ENCODE results near the gene ZDHHC11B. TPM values are rescaled to one million over a fixed set of nuclear protein-coding genes. Genes with fewer than 3 reads are reported as not detected.
"Not testable (repeated sequence)": the region's sequence is repeated elsewhere in the genome, so short reads cannot be mapped to it uniquely, and the experiment has no call there.

Gene ZDHHC11B
- total RNA-seq, 2 donors from 2014 or later = 6.2 to 8.9 TPM

DNA sequence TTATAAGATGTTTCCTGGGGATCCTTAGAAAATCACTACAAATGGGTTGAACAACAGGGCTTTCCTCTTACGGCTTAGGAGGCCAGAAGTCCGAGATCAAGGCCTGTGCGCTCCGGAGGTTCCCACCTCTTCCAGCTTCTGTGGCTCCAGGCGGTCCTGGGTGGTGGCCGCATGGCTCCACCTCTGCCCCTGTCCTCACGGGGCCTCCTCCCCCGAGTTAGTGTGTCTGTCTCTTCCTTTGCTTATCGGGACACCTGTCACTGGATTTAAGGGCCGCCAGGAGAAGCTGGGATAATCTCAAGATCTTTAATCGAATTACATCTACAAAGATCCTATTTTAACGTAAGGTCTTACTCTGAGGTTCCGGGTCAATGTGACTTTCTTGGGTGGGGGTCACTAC, 89.1 kb downstream of the ZDHHC11B start:
- H3K36me3 ChIP-seq (replicated peaks in 1 of 2; ENCODE audit: insufficient read depth in 1 of 2, low read depth in 2 of 2); H3K9me3 ChIP-seq; H3K4me1 ChIP-seq; H3K27me3 ChIP-seq; H3K4me3 ChIP-seq; H3K27ac ChIP-seq; DNase-seq; ATAC-seq; intact Hi-C loops (cut with DNase I): not testable (repeated sequence)
- WGBS, 2 donors = no CpG with 5 or more reads among the region's 13 CpGs

DNA sequence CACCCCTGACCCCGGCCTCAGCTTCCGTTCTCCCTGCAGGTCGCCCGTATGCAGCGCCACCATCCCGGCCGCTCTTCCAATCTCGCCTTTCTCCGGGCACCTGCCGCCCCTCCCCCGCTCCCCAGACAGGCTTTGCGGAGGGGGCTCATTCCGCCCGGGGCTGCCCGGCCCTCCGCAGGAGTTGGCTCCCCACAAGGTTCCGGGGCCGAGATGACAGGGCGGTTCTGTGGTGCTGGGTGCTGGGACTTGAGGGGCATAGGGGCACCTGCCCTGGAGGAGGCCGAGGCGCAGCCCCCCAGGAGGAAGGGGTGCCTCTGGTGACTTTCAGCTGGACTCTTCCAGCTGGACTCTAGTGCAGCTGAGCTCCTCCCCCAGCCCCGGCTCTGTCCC, 90.5 kb downstream of the ZDHHC11B start:
- H3K27ac ChIP-seq; intact Hi-C loops (cut with DNase I); H3K9me3 ChIP-seq; DNase-seq; H3K27me3 ChIP-seq; H3K4me1 ChIP-seq; H3K36me3 ChIP-seq (replicated peaks in 1 of 2; ENCODE audit: insufficient read depth in 1 of 2, low read depth in 2 of 2); H3K4me3 ChIP-seq: not testable (repeated sequence)
- ATAC-seq = peak; percentile 4
- WGBS, 2 donors = 12% methylated on average over 3 of the region's 22 CpGs; no CpG with 5 or more reads in 1 of the 2 donors

DNA sequence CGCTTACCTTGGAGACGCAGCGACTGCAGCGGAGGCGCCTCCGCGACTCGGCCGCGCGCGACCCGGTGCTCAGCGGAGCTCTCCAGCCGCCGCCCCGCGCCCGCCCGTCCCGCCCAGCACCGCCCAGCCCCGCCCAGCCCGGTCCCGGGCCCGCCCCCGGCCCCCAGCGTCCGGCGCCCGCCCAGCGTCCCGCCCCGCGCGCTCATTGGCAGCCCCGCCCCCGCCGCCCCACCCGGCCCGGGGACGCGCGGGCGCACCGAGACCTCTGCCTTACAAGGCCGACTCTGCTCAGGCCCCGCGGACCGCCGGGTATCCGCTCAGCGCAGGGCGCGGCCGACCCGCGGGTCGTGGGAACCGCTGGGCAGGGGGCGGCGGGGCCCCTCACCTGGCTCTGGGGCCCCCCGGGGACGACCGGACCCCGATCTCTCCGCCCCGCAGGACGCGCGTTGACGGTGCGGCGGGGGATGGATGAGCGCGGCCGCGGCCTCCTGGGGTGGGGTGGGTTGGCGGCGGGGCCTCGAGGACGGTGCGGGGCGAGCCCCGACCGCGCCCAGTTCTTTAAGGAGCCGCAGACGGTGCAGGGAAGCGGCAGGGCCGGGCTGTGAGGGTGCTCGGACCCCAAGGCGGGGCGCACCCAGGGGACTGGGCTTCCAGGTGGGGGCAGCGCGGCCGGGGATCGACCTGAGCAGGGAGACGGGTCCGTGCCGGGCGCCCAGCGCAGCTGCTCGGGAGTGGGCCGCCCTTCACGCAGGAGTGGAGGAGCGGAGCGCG, 91.1 kb downstream of the ZDHHC11B start, which contains the start of gene TPPP:
TSS of gene TPPP (minus strand) at position 82 of the 771 bp plus-strand sequence. CDS start 15,292 bp downstream, outside the sequence.
- peak; percentile 53 to 61 (median 54) for TF ChIP-seq POLR2A (IDR thresholded peaks at IDR 0.05)
- peak within 1 kb of the TSS; percentile 40 to 75 (median 62) for H3K27ac ChIP-seq
- H3K9me3 ChIP-seq; H3K36me3 ChIP-seq (replicated peaks in 1 of 2; ENCODE audit: insufficient read depth in 1 of 2, low read depth in 2 of 2); H3K4me1 ChIP-seq; H3K27me3 ChIP-seq; intact Hi-C loops (cut with DNase I): not testable (repeated sequence)
- peak within 1 kb of the TSS; percentile 30 to 41 for H3K4me3 ChIP-seq
- DNase-seq (peak; percentile 87 to 95 (median 88)), ATAC-seq (peak; percentile 92)
- WGBS, 2 donors = 1% methylated on average over 39 of the region's 109 CpGs; no CpG with 5 or more reads in 1 of the 2 donors

DNA sequence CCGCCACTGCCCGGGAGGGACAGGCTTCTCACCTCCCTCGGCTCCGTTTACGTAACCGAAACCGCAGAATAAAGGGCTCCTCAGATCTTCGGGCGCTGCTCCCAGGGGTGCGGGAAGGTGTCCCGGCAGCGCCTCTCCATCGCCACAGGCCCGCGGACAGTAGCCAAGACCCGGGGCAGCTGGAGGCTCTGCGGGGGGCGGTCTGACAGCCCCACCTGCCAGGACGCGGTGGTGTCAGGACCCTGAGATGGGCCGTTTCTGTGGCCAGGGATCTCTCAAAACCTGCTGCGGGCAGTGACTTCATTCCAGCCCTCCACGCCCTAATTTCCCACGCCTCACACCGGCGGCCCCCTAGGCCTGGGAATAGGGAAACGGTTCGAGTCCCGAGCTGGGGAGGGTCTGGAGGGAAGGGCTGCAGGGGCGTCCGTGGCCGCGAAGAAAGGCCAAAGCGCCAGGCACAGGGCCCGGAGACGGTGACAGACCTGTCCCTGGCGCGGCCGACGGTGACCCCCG, 91.9 kb downstream of the ZDHHC11B start:
- H3K9me3 ChIP-seq; H3K4me1 ChIP-seq; H3K36me3 ChIP-seq (replicated peaks in 1 of 2; ENCODE audit: insufficient read depth in 1 of 2, low read depth in 2 of 2); intact Hi-C loops (cut with DNase I); H3K27me3 ChIP-seq: not testable (repeated sequence)
- ATAC-seq = peak; percentile 14
- DNase-seq = peak in 1 of 4 donors; percentile 26
- H3K27ac ChIP-seq = peak overlapping the region in 2 of 4 donors; percentile 47 to 75
- peak overlapping the region in 1 of 2 donors; percentile 17 for H3K4me3 ChIP-seq
- WGBS, 2 donors = 0 to 1% methylated on average over 1 to 18 of the region's 41 CpGs

DNA sequence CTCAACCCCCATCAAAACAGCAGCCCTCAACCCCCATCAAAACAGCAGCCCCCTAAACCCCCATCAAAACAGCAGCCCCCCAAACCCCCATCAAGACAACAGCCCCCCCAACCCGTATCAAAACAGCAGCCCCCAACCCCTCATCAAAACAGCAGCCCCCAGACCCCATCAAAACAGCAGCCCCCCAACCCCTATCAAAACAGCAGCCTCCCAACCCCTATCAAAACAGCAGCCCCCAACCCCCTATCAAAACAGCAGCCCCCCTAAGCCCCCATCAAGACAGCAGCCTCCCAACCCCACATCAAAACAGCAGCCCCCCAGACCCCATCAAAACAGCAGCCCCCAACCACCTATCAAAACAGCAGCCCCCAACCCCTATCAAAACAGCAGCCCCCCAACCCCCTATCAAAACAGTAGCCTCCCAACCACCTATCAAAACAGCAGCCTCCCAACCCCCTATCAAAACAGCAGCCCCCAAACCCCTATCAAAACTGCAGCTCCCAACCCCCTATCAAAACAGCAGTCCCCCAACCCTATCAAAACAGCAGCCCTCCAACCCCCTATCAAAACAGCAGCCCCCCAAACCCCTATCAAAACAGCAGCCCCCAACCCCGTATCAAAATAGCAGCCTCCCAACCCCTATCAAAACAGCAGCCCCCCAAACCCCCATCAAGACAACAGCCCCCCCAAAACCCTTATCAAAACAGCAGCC, 92.6 kb downstream of the ZDHHC11B start:
- Histone ChIP-seq H3K4me3 (no peak overlapping the region), H3K27ac (peak overlapping the region in 1 of 4 donors; percentile 75)
- WGBS, 2 donors = 14 to 18% methylated on average over 2 of the region's 2 CpGs

DNA sequence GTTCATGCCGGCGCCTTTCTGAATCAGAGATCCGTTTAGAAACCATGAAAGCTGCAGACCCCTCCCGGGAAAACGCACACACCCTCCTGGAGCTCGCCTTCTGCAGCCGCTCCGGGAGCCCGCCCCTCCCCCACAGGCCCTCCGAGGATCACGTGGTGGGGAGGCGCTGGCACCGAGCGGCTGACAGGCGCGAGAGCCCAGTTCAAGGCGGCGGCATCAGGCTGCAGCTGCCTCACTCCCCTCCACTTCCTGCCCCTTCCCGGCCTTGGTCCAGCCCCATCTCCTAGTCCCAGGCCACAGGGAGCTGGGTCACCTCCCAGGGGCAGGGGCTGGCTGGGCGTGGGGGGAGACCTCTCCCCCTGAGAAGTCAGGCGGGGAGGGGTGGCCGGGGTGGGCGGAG, 93.5 kb downstream of the ZDHHC11B start:
- DNase-seq = peak in 1 of 4 donors; percentile 64
- ATAC-seq = not testable (repeated sequence)

More for the DNA sequence above, 92.6 kb downstream of the ZDHHC11B start:
- H3K27me3 ChIP-seq = no peaks in the 10 kb centered on the region
- TF ChIP-seq POLR2A (IDR thresholded peaks at IDR 0.05) = no peak
- TF ChIP-seq, protein P1, sequence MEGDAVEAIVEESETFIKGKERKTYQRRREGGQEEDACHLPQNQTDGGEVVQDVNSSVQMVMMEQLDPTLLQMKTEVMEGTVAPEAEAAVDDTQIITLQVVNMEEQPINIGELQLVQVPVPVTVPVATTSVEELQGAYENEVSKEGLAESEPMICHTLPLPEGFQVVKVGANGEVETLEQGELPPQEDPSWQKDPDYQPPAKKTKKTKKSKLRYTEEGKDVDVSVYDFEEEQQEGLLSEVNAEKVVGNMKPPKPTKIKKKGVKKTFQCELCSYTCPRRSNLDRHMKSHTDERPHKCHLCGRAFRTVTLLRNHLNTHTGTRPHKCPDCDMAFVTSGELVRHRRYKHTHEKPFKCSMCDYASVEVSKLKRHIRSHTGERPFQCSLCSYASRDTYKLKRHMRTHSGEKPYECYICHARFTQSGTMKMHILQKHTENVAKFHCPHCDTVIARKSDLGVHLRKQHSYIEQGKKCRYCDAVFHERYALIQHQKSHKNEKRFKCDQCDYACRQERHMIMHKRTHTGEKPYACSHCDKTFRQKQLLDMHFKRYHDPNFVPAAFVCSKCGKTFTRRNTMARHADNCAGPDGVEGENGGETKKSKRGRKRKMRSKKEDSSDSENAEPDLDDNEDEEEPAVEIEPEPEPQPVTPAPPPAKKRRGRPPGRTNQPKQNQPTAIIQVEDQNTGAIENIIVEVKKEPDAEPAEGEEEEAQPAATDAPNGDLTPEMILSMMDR (IDR thresholded peaks at IDR 0.05) = no peak
- H3K36me3 ChIP-seq (replicated peaks in 1 of 2; ENCODE audit: insufficient read depth in 1 of 2, low read depth in 2 of 2) = no peaks in the 10 kb centered on the region
- ATAC-seq (no peak), DNase-seq (no peak)
- no peaks in the 10 kb centered on the region for H3K9me3 ChIP-seq
- intact Hi-C loops (cut with DNase I) = no loop called here
- H3K4me1 ChIP-seq = no peaks in the 10 kb centered on the region

DNA sequence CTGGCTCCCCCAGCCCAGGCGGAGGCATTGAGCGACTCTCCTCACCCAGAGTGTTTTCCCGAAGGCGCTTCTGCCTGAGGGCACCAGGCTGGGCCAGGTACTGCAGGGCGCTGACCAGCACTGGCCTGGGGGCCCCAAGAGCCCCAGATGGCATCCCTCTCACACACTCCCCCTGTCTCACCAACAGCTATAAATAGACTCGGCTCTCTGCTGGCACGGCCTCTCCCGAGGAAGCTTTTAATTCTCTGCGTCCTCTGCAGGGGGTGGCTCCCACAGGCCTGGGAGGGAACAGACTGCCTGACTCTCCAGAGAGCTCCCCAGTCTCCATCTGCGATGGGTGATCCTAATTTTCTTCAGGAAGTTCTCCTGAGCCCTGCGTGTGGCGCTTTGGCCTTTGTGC, 94.2 kb downstream of the ZDHHC11B start:
- intact Hi-C loops (cut with DNase I); H3K27ac ChIP-seq; H3K4me3 ChIP-seq; H3K4me1 ChIP-seq; DNase-seq; H3K9me3 ChIP-seq; H3K27me3 ChIP-seq; H3K36me3 ChIP-seq (replicated peaks in 1 of 2; ENCODE audit: insufficient read depth in 1 of 2, low read depth in 2 of 2): not testable (repeated sequence)
- no CpG with 5 or more reads among the region's 12 CpGs for WGBS, 2 donors
- ATAC-seq = peak; percentile 6

More for the DNA sequence above, 93.5 kb downstream of the ZDHHC11B start:
- H3K27me3 ChIP-seq; H3K36me3 ChIP-seq (replicated peaks in 1 of 2; ENCODE audit: insufficient read depth in 1 of 2, low read depth in 2 of 2); H3K27ac ChIP-seq; H3K4me3 ChIP-seq; intact Hi-C loops (cut with DNase I); H3K4me1 ChIP-seq; H3K9me3 ChIP-seq: not testable (repeated sequence)
- WGBS, 2 donors = 0% methylated on average over 2 of the region's 23 CpGs; no CpG with 5 or more reads in 1 of the 2 donors

DNA sequence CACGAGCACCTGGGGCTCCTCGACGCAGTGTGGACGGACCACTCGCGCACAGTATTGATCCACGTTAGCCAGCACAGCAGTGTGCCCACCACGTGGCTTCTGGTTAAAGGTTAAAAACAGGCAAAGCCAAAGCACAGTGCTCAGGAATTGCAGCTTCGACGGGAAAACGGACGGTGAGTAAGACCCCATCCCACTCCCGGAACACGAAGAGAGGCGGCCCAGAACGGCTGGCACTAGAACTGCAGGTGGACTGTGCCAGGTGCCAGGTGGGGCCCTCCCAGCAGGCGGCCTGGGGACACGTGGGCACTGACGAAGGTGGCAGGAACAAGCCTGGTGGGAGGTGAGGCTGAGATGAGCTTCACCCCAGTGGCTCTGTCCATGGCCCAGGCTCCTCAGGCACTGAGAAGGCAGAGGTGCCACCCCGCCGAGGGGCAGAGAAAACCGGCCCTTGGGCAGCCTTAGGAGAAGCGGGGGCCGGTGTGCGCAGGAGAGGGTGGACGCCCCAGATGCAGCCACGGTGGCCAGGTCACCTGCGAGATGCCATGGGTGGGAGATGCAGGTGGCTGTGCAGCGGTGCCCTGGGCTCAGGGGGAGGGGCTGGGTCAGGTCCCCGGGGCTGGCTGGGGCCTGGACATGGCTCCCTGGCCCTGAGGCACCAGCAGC, 96.0 kb downstream of the ZDHHC11B start:
- DNase-seq; H3K4me3 ChIP-seq; H3K36me3 ChIP-seq (replicated peaks in 1 of 2; ENCODE audit: insufficient read depth in 1 of 2, low read depth in 2 of 2); H3K4me1 ChIP-seq; H3K9me3 ChIP-seq; H3K27ac ChIP-seq; ATAC-seq; intact Hi-C loops (cut with DNase I); H3K27me3 ChIP-seq: not testable (repeated sequence)
- 80 to 91% methylated on average over 9 to 16 of the region's 30 CpGs for WGBS, 2 donors

DNA sequence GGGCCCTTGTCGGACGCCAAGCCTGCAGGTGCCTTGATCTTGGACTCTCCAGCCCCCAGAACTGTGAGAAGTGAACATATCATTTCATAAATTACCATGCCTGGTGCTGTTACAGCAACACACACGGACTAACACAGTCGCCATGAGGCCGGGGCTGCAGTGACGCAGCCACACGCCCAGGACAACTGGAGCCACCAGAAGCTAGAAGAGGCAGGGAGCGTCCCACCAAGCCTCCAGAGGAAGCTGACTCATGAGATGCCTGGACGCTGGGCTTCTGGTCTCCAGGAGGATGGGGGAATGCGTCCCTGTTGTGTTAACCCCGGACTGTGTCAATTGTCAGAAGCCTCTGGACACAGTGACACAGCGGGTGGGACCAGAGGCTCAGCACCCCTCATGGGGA, 97.6 kb downstream of the ZDHHC11B start:
- H3K36me3 ChIP-seq (replicated peaks in 1 of 2; ENCODE audit: insufficient read depth in 1 of 2, low read depth in 2 of 2); H3K9me3 ChIP-seq; ATAC-seq; H3K27ac ChIP-seq; DNase-seq; intact Hi-C loops (cut with DNase I); H3K4me3 ChIP-seq; H3K27me3 ChIP-seq; H3K4me1 ChIP-seq: not testable (repeated sequence)
- 93% methylated on average over 9 of the region's 12 CpGs; no CpG with 5 or more reads in 1 of the 2 donors for WGBS, 2 donors

DNA sequence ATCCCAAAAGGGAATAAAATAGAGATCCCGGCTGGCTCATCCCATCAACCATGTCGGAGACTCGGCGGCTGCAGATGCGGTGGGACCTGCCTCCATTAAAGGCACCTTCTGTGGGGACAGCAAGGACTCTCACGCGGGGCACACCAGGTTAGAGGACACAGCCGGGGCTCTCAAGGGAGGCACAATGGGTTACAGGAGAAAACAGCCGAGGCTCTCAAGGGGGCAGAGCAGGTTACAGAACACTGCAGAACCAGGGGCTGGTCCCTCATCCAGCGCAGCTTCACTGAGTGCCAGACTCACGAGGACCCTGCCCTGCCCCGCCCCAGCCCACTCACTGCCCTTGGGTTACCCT, 98.4 kb downstream of the ZDHHC11B start:
- H3K9me3 ChIP-seq; ATAC-seq; H3K36me3 ChIP-seq (replicated peaks in 1 of 2; ENCODE audit: insufficient read depth in 1 of 2, low read depth in 2 of 2); H3K4me3 ChIP-seq; H3K27me3 ChIP-seq; DNase-seq; H3K27ac ChIP-seq; H3K4me1 ChIP-seq; intact Hi-C loops (cut with DNase I): not testable (repeated sequence)
- 89 to 90% methylated on average over 8 to 12 of the region's 12 CpGs for WGBS, 2 donors

Data from body of pancreas (tissue), 4 donors.